GM21529 (cell line): Measurements from ENCODE around the gene MYO18B.

ENCODE experiments used
- ATAC-seq: cut with Tn5 transposase; IDR thresholded peaks from one replicate; pipeline ENCODE4 v1.9.1; 2021; ENCODE audit not compliant: unreplicated experiment

MYO18B gene

DNA sequence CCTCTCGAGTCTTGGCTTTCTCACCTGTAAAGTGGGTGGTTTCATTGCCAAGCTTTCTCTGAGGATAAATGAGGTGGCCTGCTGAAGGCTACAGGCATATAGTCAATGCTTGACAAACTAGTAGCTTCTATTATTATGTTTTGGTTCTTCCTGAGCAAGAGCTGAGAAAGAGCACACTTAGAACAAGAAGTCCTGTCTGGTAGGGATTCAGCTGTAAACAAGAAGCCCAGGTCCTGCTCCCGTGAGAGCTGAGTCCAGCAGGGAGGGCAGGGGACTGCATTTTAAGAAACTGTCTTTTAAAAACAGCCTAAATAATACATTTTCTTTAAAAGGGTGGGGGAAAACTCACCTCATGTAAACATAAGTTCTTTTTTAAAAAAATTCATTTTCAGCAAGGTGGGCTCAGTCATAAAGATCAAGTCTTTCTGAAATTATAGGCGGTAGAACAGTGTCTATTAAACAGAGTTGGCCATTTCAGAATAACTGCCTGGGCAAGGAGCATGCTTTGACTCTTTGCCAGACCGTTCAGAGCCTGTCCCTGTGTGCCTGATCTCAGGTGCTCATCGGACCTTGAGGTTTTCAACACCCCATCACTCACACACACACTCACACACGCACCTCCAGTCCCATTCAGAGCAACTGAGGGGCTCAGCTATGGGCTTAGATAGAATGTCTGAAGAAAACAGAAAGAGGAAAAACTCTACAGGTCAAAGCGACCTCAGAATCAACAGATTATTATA lies 29.2 kb upstream of the MYO18B start:
- ATAC-seq, result no peak

DNA sequence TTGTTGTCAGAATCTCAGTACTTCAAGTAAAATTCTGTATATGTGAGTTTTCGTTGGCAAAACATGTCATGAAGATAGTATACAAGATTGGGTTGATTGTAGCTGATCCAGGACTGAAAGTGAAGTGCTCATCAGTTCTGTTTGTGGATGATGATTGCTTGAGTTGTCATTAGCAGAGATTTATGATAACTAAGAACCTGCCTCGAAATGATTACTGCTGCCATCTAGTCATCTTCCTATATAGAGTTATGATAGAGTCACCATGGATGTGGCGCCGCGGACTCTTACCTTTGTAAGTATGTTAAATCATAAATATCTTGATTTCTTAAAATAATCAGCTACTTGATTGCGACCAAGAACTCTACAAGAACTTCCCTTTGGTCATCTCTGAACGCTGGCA lies 27.9 kb upstream of the MYO18B start:
- no peak for ATAC-seq

DNA sequence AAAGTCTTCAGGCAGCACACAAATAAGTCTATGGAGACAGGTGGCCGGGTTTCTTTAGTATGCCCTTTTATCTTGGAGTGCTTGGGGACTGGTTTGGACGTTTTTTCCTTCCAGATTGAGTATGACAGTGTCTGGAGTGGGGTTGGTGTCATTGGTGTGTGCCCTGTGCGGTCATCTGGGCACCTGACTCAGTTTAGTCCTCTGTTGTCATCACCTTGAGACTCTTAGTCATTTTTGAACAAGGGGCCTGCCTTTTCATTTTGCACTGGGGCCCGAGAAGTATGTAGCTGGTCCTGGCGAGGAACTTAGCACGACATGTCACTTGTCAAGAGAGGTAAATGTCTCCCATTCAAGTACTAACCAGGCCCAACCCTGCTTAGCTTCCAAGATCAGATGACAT lies 27.2 kb upstream of the MYO18B start:
- no peak for ATAC-seq

DNA sequence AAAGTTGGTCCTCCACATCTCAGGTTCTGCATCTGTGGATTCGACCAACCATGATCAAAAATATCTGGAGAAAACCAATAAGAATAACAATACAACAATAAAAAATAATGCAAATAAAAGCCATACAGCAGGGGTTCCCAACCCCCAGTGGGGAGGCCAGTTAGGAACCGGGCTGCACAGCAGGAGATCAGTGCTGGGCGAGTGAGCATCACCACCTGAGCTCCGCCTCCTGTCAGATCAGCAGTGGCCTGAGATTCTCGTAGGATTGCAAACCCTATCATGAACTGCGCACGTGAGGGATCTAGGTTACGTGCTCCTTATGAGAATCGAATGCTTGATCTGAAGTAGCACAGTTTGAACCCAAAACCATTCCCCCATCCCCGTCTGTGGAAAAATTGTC lies 25.4 kb upstream of the MYO18B start:
- no peak for ATAC-seq

DNA sequence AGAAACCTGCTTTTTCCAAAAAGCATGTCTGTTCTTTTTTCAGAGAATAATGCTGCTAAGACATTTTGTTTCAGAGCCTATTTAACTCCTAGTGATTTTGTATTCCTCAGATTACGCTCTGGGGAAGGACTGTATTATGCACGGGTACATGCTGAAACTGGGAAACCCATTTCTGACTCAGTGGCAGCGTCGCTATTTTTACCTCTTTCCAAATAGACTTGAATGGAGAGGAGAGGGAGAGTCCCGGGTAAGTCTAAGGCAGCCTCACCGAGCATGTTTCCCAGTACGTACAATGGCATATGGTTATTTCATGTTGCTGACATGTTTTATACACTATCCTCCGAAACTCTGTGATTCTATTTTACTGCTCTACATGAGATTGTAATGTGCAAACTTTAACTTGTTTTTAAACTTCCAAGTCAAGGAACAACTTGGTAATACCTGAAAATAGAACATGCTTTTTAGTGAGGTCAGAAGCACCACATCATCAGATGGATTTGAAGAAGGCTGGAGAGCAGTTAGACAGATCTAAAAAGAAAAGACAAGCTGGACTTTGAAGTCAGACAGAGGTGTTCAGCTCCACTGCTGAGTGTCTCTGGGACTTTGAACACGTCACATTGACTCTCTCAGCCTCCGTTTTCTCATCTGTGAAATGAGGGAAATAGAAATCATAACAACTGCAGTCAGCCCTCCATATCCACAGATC lies 23.7 kb upstream of the MYO18B start:
- ATAC-seq, result no peak

DNA sequence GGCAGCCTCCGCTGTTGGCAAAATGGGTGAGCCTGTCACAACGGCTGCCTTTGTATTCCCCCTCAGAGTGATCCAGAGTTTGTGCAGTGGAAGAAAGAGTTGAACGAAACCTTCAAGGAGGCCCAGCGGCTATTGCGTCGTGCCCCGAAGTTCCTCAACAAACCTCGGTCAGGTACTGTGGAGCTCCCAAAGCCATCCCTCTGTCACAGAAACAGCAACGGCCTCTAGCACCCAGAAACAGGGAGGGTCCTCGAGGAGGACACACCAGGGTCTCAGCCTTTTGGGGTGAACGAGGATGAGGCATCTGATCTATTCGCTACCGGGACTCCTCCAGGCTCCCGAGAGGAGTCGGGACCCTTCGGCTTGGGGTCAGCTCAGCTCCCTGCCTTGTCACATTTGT lies 19.8 kb upstream of the MYO18B start:
- no peak for ATAC-seq

DNA sequence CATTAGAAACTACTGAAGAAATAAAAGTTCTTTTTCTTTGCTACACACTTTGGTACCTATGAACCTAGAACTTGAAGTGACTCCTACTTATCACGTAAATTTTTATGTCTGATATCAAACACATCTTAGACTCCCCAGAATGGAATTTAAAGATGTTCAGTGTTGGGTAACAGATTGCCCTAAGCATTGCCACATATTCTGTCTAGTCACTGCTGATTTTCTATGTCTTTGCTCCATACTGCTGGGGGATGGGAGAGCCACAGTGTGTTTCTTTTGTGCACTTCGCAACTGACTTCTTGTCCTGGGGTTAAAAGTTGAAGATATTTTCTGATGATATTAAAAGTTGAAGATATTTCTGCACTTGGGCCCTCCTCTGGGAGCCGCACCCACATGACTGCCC lies 19.4 kb upstream of the MYO18B start:
- no peak for ATAC-seq

DNA sequence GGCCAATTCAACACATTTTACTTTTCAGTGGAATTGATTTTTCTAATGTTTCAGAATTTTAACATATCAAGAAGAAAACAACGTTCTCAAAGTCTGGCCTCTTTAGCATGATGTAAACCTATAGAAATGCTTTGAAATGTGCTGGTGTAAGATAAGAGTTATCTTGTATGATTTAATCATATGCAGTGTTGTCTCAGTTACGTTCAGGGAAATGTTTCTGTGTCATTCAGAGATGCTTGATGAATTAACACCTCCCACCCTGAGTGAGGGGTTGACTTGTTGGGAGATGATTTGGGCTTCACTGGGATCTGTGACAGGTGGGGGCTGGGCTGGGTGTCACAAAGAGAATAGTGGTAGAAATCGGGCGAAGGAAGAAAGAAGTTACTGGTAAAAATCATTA lies 15.7 kb upstream of the MYO18B start:
- no peak for ATAC-seq

DNA sequence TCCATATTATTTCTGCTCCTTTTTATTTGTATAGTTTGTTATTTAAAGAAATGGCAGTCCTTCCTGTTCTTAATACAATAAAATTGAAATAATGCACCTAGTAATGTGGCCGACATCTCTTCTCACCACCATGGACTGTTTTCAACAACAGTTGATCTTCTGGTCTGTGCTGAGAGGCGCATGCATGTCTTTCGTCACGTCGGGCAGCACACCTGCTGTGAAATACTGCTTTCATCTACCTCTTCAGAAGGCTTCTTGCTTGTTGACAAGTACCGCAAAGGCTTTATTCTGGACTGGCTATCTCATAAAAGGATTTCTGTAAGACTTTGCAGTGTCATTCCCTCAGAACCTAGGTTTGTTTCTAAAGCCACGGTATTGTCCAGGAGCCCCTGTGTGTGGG lies 13.9 kb upstream of the MYO18B start:
- ATAC-seq, result no peak

DNA sequence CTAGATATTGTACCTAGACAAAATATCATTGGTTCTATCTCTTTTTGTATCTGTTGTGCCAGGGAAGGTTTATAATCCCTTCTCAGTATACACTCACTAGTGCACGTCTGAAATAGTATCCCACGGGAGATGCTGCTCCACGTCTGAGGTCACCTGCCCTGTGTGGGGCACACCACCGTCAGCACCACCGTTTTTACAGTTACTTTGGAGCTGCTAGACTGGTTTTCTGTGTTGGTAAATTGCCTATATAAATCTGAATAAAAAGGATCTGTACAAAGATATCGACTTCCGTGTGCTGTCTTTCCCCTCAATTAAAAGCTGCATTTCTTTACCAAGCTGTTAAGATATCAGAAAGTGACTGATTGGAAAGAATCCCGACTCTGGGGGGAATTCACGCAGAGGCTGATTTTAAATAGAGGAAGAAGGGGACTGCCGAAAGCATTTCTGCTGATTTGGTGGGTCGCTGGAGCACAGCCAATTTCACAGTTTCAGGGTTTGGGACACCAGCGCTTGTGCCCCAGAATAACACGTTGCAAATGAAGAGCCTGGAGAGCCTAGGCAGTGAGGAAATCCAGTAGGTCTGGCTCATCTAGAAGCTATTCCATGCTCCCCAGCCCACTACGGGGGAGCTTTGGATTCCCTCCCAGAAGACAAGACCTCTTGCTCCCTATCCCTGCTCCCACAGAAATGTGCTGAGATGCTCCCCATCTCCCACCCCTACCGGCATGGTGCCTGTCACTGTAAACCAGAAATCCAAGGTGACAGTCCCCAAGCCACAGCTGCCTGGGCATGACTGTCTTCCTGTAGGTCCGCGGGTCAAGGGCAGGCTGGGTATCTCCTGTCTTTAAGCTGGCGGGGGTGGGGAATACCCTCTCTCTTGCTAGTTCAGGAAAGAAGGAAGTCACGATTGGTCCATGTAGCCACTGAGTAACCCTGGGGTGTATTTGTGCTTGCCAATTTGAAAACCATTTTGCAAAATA lies 12.7 kb upstream of the MYO18B start:
- no peak for ATAC-seq

DNA sequence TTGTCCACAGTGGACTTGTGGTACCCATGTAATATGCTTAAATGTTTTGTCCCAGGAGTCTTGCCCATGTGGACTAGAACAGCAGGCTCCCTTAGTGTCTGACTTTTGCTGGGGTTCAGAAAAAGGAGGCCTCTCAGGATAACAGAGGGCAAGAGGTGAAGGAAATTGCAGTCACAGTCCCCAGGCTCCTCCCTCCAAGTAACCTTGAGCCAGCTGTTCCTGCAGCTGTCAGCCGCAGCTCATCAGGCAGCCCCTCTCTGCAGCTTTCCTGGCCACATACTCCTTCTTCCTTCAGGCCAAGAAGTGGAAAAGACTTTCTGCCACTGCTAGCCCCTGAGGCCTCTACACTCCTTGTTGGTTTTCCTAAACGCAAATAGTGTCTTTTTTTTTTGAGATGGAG lies 6.3 kb upstream of the MYO18B start:
- no peak for ATAC-seq

DNA sequence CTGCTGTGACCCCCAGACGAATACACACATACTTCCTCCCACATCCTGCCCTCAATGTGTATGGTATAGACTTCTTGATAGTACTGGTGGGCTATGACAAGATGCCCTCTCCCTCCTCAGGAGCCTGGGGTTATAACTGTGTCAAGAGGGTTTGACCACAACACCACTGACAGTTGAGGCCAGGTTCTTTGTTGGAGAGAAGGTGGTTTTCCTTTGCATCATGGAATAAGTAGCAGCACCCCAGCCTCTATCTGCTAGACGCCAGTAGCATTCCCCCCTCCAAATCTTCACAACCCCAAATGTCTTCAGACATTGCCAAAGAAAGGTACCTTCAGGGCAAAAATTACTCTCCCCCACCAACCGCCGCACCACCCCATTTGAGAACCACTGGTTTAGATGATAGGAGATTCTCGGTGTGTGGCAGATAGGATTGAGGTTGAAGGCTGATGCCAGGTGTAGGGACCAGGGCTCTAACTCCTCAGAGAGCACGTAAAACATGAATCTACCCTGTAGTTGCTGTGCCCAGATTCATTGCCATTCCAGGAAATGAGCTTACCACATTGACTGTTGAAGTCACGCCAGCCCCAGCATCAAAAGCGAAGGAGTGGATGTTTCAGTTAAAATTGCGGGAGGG lies 5.5 kb upstream of the MYO18B start:
- no peak for ATAC-seq

DNA sequence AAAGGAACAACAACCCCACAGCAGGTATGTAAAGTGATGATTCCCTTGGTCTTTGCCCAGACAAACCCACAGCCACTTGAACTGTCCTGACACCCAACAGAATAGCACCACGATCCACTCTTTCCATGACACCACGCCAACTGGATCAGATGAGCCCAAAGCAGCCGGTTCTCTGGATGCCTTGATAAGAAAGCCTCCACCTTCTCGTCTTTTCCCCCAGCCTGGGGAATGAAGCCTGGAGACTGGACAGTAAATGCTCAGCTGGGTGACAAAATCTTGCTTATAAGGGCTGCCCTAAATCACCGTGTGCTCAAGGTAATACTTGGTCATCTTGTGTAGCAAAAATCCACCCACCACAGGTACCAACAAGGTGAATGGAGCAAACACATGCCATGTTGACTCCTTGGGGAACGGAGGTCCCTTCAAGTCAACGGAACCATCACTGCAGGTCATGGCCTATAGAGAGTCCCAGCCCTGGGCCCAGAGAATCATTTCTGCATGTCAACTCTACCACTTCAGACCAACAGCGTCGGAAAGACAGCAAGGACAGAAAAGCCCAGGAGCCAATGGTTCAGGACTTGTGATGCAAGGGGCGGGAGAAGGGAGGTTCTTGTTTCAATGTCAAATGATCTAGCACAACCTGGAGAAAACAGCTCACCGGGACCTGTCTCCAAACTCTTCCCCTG lies 2.2 kb upstream of the MYO18B start:
- no peak for ATAC-seq

DNA sequence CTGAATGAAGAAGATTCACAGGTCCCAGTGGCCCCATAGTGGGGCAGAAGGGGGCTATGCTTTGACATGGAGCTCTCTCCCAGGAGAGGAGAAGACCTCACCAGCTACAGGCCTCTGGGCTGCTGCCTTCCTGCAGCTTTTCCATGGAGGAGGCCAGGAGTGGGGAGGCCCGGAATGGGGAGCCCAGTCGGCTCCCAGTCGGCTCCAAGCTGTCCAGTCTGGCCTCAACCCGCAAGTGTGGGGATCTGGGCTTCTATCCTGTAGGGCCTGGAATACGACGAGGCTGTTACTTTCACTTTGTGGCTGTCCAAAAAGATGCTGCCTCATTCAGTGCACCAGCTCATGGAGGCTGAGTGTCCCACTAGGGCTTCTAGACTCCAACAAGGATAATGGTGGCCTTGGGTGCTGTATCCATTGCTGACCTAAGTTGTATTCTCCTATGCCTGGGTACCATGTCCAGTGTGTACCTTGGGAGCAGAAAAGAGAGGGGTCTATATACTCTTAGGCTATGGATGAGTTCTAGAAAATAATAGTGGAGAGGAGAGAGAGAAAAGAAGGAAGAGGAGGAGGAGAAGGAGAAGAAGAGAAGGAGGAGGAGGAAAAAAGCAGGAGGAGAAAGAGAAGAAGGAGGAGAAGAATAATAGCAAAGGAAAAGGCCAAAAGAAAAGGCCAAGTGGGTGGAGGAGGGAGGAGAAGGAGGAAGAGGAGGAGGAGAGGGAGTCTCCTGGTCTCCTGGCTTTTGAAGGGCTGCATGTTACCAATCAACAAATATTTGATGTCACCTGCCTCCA lies 1.1 kb downstream of the MYO18B start:
- ATAC-seq, result no peak

DNA sequence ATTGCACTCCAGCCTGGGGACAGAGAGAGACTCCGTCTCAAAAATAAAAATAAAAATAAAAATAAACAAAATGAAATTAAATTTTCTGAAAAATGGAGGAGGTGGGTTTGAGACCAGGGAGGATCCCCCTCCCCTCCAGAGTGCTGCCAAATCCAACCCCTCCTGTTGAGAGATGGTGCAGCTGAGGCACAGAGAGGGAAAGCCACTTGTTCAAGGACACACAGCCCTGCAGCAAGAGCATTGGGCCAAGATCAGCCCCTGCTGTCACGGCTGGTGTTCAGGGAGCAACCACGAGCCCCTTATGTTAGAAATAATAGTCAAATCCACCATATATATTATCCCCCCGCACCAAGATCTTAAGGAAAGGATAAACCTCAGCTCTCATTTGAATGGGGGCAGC lies 2.7 kb downstream of the MYO18B start:
- no peak for ATAC-seq

DNA sequence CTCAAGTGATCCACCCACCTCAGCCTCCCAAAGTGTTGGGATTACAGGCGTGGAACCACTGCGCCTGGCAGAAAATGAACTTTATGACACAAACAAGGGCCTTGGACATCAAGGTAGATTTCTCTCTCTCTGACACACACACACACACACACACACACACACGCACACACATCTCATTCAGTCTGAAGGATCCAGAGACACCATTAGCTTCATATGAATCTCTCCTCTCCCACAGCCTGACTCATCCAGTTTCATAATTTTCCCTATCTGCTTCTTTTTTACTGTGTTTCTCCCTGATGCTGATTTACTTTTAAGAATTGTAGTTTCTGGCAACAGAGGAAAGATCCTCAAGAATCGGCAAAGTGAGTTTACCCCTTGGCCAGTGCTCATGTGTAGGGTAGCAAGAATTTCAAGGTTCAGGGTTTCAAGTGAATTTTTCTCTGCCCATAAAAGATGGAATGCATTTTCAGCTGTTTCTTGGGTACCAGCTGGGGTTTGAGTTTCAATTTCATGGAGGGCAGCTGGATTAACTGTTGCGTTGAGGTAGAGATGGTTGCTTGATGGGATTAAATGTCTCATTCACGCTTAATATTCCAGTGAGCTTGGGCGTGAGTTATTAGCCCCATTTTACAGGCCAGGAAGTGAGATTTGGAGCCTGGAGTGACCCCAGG lies 3.5 kb downstream of the MYO18B start:
- no peak for ATAC-seq

DNA sequence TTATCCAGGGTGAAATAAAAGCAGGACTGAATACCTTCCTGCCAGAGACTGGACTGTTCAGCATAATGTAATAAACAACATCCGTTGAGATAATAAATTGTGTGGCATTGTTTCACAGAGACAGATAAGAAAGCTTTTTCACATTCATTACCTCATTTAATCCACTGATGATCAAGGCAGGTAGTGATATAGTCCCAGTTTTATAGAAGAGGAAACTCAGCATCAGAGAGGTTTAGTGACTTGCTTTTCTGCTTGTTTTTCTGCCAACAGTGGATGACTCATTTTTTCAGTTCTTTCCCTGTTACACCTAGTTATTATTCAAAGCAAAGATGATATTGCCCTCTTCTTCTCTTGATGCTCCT lies 4.0 kb downstream of the MYO18B start:
- ATAC-seq, result no peak

DNA sequence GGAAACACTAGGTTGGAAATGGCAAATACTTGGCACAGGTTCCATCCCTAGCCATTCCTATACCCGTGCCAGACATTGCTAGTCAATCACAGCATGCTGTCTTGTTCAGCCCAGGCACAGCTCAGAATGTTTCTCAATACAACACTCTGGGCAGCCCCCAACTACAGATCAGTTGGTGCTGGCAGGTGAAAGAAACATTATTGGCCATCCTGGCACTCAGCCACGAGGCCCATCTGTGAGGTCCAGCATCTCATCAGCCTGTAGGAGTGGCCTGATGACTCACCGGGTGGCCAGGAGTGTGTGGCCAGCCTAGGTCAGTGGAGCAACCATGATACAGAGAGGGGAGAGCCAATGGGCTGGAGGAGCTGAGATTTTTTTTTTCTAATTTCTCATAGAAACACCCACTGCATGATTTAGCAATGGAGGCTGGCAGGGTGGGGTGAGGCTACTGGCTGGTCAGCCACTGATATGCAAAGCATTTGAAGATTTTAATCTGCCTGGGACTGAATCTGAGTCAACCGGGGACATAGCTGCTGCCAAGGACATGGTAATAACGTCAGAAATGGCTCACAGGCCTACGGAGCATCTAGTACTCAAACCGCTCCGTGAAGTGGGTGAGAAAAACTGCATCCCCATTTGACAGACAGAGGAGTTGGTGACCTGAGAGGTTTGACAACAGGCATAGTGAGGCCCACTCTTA lies 5.4 kb downstream of the MYO18B start:
- no peak for ATAC-seq

DNA sequence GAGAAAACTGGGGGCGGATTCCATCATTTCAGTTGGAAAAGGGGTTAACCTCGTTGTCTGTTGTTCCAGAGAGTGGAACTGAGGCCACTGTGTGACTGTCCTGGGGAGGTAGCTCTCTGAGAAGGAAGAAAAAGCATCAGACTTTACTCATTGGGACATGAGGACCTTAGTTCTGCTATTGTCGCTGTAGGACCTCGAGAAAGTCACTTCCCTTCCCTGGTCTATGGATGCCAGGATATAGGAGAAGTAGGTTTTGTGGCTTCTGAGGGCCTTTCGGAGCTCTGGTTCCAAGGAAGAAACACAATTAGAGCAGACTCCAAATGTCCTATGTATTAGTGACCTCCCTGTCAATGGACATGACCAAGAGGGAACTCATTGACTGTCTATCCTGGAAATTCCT lies 6.2 kb downstream of the MYO18B start:
- no peak for ATAC-seq
